GM18907 (cell line): Measurements from ENCODE around the gene USP20.
"Not testable (repeated sequence)": the region's sequence is repeated elsewhere in the genome, so short reads cannot be mapped to it uniquely, and the experiment has no call there.

Source experiments
- ATAC-seq: cut with Tn5 transposase; IDR thresholded peaks from one replicate; pipeline ENCODE4 v1.9.1; 2021; ENCODE audit warnings: mild to moderate bottlenecking, moderate library complexity; ENCODE audit not compliant: unreplicated experiment

USP20 gene

GRCh38 chr9:129888293-129889121, 53.2 kb downstream of the USP20 start:
- peak; percentile 63 for ATAC-seq

GRCh38 chr9:129889122-129889940, 54.1 kb downstream of the USP20 start:
- ATAC-seq, result no peak

GRCh38 chr9:129889941-129890717, 54.9 kb downstream of the USP20 start:
- ATAC-seq, result no peak

- not testable (repeated sequence) for ATAC-seq
Observed at GRCh38 chr9:129890718-129891299, 55.6 kb downstream of the USP20 start.

GRCh38 chr9:129891569-129891968, 56.3 kb downstream of the USP20 start:
- ATAC-seq, result no peak

GRCh38 chr9:129894120-129894823, 59.0 kb downstream of the USP20 start:
- no peak for ATAC-seq

- no peak for ATAC-seq
Observed at GRCh38 chr9:129895376-129896268, 60.4 kb downstream of the USP20 start.

GRCh38 chr9:129897263-129897662, 62.0 kb downstream of the USP20 start:
- no peak for ATAC-seq

GRCh38 chr9:129898185-129898584, 62.9 kb downstream of the USP20 start:
- ATAC-seq, result no peak

- no peak for ATAC-seq
Observed at GRCh38 chr9:129899620-129900019, 64.4 kb downstream of the USP20 start.

GRCh38 chr9:129900263-129901027, 65.2 kb downstream of the USP20 start:
- peak; percentile 77 for ATAC-seq

- no peak for ATAC-seq
Observed at GRCh38 chr9:129901993-129902739, 66.9 kb downstream of the USP20 start.

- no peak for ATAC-seq
Observed at GRCh38 chr9:129902740-129903134, 67.5 kb downstream of the USP20 start.

GRCh38 chr9:129904734-129905133, 69.5 kb downstream of the USP20 start:
- no peak for ATAC-seq

GRCh38 chr9:129906298-129906697, 71.0 kb downstream of the USP20 start:
- ATAC-seq, result no peak

- no peak for ATAC-seq
Observed at GRCh38 chr9:129907201-129907600, 71.9 kb downstream of the USP20 start.

GRCh38 chr9:129908906-129909305, 73.6 kb downstream of the USP20 start:
- no peak for ATAC-seq

- no peak for ATAC-seq
Observed at GRCh38 chr9:129909851-129910250, 74.6 kb downstream of the USP20 start.
